Measurements from ENCODE around the gene ISM2. TPM values are rescaled to one million over a fixed set of nuclear protein-coding genes. Genes with fewer than 3 reads are reported as not detected.

Gene ISM2
- total and polyA plus RNA-seq, 2 experiments from 2014 or later: 0.69 to 1.3 TPM

DNA sequence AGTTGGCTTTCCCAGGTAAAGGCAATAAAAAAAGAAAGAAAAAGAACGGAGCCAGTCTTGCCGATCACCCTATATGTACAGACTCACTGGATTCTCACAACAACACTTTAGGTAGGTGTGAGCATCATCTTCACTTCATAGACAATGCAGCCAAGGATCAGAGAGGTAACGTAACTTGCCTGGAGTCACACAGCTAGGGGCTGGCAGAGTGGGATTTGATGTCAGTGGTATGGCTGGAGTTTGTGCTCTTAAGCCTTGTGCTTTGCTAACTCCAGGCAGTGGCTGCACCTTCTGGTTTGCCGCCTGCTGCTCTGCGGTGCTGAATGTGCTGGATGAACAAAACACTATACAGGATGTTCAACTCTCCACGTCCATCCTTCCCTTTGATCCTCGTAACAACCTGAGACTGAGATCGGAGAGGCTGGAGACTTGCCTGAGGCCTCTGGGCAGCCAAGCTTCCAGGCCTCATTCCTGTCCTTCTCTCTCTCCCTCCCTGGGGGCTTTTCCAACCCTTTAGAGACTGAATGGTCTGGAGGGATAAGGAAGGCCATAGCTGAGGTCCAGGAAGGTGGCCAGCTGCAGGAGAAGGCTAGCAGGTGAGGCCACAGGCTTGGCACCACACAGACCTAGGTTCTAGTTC lies 8.1 kb downstream of the ISM2 start (continued):
- TF ChIP-seq REST (IDR thresholded peaks at IDR 0.05; ENCODE audit: unreplicated experiment) (no peak), ZNF114 (CRISPR knock-in tag; IDR thresholded peaks at IDR 0.05) (no peak), CREB1 (CRISPR knock-in tag; IDR thresholded peaks at IDR 0.05; ENCODE audit: low read depth) (no peak), ZNF331 (CRISPR knock-in tag; IDR thresholded peaks at IDR 0.05; ENCODE audit: low read depth) (no peak), JUNB (IDR thresholded peaks at IDR 0.05; ENCODE audit: unreplicated experiment) (no peak), STAT1 (IDR thresholded peaks at IDR 0.05; ENCODE audit: unreplicated experiment) (no peak)

DNA sequence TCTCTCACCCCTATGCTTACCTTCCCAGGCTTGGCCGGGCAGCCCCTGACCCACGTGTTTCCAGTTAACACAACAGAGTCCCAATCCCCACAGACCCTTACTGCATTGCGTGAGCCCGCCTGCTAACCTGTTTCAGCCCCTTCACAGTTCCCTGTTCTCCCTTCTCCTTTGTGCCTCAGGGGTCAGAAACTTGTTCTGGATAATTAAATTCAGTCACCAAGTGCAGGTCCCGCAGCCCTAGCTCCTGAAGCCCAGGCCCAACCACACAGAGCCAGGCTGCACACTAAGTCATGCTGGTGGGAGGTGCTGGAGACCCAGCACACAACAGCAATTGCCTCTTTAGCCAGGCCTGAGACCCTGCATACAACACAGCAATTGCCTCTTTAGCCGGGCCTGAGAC lies 9.6 kb downstream of the ISM2 start:
- Histone ChIP-seq H4K20me1 (replicated peaks; ENCODE audit: insufficient read depth) (no peaks in the 10 kb centered on the region), H3K9me2 (ENCODE audit: insufficient read depth) (no peaks in the 10 kb centered on the region), H3K79me2 (replicated peaks; ENCODE audit: insufficient read depth) (no peaks in the 10 kb centered on the region), H2AFZ (no peak overlapping the region), H3K4me1 (ENCODE audit: insufficient read depth) (no peaks in the 10 kb centered on the region), H3K4me3 (no peak overlapping the region), H3K36me3 (ENCODE audit: insufficient read depth) (no peaks in the 10 kb centered on the region), H3K27me3 (ENCODE audit: insufficient read depth) (no peaks in the 10 kb centered on the region), H3F3A (replicated peaks; ENCODE audit: low read depth) (no peaks in the 10 kb centered on the region), H3K4me2 (no peak overlapping the region), H3K27ac (ENCODE audit: low read depth) (no peak overlapping the region)
- Mint-ChIP-seq H3K27me3 (ENCODE audit: insufficient read depth, low read depth, poor library complexity) (peaks cover 6% of the 10 kb centered on the region), H3K36me3 (ENCODE audit: low read depth) (no peaks in the 10 kb centered on the region), H3K4me3 (no peak overlapping the region), H3K9me3 (no peaks in the 10 kb centered on the region; the same call in 2 of the 3 replicates), H3K27ac (no peak overlapping the region), H3K4me1 (no peaks in the 10 kb centered on the region)
- no peak for TF ChIP-seq ZNF114 (CRISPR knock-in tag; IDR thresholded peaks at IDR 0.05)
- TF ChIP-seq ZNF462 (CRISPR knock-in tag; IDR thresholded peaks at IDR 0.05): no peak
- ATAC-seq (no peak), DNase-seq (ENCODE audit: low spot score) (no peak)

Measured in GM23338 (cell line).